ENCODE measurements around the gene SFT2D3.

DNA sequence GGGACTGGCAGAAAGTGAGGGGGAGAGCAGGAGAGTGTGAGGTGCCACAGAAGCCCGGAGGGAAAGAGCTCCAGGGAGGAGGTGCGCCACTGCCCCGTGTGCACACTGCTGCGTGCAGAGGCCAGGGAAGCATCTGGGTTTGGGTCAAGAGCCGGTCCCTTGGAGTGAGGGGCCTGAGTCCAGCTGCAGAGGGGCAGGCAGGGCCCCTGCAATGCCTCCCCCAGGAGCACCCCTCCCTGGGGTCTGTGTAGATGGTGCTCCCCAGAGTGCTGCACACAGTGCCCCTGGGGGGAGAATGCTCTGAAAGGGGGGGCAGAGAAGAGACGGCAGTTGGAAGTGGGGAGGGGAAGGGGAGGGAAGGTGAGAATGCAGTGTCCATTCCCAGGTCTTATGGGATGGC is 22.3 kb upstream of the SFT2D3 start:
- TF ChIP-seq POLR2A (IDR thresholded peaks at IDR 0.05), result no peak
- TF ChIP-seq, protein P1, sequence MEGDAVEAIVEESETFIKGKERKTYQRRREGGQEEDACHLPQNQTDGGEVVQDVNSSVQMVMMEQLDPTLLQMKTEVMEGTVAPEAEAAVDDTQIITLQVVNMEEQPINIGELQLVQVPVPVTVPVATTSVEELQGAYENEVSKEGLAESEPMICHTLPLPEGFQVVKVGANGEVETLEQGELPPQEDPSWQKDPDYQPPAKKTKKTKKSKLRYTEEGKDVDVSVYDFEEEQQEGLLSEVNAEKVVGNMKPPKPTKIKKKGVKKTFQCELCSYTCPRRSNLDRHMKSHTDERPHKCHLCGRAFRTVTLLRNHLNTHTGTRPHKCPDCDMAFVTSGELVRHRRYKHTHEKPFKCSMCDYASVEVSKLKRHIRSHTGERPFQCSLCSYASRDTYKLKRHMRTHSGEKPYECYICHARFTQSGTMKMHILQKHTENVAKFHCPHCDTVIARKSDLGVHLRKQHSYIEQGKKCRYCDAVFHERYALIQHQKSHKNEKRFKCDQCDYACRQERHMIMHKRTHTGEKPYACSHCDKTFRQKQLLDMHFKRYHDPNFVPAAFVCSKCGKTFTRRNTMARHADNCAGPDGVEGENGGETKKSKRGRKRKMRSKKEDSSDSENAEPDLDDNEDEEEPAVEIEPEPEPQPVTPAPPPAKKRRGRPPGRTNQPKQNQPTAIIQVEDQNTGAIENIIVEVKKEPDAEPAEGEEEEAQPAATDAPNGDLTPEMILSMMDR (IDR thresholded peaks at IDR 0.05 in 8 of 11, conservative IDR thresholded peaks at IDR 0.05 in 3 of 11), result no peak
